Skin of body (tissue), 2 donors: ENCODE results near the gene JARID2. TPM values are rescaled to one million over a fixed set of nuclear protein-coding genes. Genes with fewer than 3 reads are reported as not detected.
"Not testable (repeated sequence)": the region's sequence is repeated elsewhere in the genome, so short reads cannot be mapped to it uniquely, and the experiment has no call there.

ENCODE experiments used
- DNase-seq: peaks from one replicate; lab custom pipeline; 2025; lab: John Stamatoyannopoulos, UW
- total RNA-seq: library from RNA; depleted of rRNA; stranded (reverse); fragments of >200 nt; gene quantifications from one replicate; pipeline ENCODE4 v1.2.3, GENCODE V29; 2014

JARID2 gene
- total RNA-seq, 1 donor from 2014 or later: 17.5 TPM

DNA sequence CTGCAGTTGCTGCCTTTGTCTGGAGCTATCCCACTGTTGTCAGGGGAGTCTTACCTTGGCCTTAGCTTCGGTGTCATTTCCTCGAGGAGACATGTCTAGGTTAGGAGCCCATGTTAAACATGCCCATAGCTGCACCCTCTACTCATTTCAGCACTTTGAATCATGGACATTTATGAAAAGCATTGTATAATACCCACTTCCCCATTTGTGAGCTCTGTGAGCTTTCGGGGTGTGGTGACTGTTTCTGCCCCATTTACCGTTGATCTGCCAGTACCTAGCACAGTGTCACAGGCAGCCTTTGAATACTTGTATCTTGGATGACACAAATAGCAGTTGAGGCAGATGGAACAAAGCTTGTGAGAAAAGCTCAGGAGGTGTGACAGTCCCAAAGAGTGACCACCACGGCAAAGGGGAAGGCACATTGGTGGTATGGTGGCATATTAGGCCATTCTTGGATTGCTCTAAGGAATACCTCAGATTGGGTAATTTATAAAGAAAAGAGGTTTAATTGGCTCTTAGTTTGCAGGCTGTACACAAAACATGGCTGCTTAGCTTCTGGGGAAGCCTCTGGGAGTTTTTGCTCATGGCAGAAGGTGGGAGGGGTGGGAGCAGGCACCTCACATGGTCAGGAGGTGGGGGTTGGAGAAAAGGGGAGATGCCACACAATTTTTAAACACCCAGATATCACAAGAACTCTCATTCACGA lies 42.0 kb downstream of the JARID2 start:
- no peak for DNase-seq

- DNase-seq: no peak
These were observed 43.0 kb downstream of the JARID2 start for GRCh38 chr6:15288856-15289255.

GRCh38 chr6:15289456-15289855 lies 43.6 kb downstream of the JARID2 start:
- DNase-seq: not testable (repeated sequence)

- no peak for DNase-seq
These were observed 44.3 kb downstream of the JARID2 start for GRCh38 chr6:15290067-15290680.

DNA sequence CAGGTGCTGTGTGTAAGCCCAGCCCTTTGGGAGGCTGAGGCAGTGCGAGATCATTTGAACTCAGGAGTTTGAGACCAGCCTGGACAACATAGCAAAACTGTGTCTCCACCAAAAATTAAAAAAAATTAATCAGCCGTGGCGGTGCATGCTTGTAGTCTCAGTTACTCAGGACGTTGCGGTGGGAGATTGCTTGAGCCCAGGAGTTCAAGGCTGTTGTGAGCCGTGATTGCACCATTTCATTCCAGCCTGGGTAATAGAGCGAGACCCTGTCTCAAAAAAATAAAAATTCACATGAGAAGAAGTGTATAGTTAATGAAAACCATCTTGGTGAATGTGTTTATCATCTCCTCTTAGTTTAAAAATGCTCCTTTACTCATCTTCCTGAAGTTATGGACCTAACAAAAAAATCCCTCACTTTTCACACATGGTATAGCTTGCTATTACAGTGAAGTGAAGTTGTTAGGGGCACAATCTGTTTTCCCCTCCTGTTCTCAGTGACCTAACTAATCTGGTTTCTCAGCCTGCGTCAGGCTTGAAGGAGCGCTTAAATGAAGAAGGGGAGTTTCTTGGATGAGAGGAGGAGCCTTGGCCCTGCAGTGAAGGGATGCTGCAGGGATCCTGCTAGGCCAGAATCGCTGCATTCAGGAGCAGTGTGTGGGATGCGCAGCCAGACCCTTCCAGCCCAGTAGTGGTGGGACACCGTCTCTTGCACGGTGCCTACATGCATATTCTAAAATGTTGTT lies 45.3 kb downstream of the JARID2 start:
- no peak for DNase-seq

GRCh38 chr6:15292721-15293302 lies 46.9 kb downstream of the JARID2 start:
- DNase-seq: no peak

- DNase-seq: no peak
These were observed 47.8 kb downstream of the JARID2 start for GRCh38 chr6:15293674-15294073.

DNA sequence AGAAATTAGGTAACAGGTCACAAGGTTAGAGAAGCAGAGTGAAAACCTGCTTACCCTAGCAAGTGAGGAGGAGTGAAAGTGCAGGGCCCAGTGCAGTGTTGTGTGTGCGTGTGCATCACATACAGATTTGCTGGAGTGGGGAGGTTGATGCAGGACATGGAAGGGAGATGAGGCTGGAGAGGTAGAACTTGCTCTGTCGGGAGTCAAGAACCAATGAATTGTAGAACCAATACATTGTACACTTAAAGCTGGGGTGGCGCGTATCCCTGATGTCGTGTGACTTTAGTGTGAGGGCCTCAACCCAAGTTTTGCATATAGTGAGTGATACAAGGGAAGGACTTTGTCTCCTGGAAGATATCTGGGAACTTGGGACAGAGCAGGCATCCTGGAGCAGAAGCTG lies 48.6 kb downstream of the JARID2 start:
- no peak for DNase-seq

GRCh38 chr6:15296249-15296648 lies 50.4 kb downstream of the JARID2 start:
- DNase-seq: no peak

DNA sequence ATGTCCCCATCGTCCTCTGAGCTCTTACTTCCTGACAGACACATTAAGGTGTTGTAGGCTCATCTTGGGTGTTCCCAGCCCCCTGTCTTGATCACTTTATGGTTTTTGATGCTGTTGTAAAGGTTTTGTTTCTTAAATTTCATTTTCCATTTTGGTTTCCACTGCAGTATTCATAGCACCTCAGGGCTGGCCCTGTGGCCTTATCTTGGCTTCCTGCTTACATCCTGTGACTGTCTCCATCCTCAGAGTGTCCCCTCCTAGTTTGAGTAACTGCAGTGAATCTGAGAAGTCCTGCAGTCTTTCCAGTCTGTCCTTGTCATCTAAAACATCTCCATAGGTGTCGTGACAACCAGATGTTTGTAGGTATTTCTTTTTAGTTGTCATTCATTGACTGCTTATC lies 50.9 kb downstream of the JARID2 start:
- no peak for DNase-seq

- DNase-seq: not testable (repeated sequence)
These were observed 51.3 kb downstream of the JARID2 start for GRCh38 chr6:15297167-15297566.

GRCh38 chr6:15297895-15298590 lies 52.2 kb downstream of the JARID2 start:
- no peak for DNase-seq

DNA sequence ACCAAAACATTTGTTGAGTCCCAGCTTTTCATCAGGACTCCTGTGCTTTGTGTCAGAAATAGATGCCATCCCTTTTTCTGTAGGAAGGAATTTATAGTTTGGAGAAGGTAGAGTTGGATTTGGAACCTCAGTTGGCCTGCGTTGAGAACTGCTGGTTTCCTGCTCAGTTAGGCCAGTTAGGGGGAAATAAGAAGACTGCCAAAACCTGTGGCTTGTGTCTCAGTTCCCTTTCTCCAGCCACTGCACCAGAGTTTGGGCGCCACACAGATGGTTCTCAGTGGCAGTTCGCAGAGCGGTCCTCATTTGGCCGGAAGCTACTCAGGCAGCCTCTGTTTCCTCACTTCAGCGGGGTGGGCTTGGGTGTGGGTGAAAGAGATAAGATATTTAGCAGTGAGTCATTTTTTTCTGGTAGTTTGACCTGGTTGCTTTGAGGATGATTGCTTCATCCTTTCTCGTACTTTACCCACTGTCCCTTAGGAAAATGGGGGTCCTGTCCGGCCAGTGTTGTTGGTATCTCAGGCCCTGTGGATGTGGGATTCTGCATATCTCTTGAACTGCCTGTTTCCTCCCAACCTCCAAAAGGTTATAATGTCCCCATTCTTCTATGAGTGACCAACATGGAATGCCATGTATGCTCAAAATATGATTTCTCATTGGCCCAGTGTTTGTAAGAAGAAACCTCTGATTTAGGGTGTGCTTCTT lies 53.7 kb downstream of the JARID2 start:
- no peak for DNase-seq

DNA sequence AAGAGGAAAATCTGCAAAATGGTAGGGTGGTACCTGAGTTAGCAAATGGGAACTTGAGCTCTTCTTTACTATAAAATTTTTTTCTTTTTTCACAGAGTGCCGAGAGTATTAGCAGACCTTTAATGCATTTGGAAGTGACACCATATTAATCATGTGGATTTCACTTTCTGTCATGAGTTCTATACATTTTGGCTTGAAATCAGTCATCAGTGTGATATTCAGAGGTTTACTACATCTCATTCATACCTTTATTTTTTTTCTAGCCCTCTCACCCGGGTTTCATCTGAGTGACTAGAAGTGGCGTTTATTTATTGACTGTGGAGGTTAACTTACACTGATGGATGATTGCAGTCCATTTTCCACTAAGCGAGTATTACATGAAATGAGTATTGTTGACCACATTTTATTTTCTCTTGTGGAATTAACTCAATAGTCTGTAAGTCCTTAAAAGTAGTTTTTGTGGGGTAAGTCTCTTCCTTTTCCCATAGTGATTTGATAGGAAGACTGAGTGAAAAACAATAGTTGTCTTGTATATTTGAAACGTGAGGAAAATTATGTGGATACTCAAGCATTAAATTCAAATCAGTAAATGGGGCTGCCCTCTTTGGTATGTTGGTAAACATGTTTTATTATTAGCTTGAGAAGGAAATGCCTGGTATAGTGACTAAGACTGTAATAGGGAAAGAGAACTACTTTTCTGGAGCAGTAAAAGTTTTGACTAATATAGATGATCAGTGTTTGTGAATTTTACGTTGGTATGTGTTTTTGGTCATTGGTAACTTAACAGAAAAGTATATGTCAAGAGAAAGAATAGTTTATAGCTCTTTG lies 55.5 kb downstream of the JARID2 start:
- DNase-seq: no peak

GRCh38 chr6:15303162-15303919 lies 57.5 kb downstream of the JARID2 start:
- DNase-seq: no peak

DNA sequence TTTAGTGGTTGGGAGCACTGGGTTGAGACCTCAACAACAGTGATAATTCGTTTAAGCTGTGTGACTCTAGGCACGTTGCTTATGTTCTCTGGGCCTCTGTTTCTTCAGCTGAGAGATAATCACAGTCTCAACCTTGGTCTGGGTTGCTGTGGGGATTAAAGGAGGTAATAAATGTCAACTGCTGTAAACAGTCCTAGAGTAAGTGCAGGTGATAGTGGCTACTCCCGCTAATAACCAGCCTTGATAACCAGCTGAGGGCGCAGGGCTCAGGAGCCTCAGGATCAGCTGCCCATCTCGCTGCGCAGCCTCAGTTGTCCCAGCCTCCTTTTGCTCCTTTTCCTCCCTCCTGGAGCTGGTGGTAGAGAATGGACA lies 58.0 kb downstream of the JARID2 start:
- DNase-seq: no peak

DNA sequence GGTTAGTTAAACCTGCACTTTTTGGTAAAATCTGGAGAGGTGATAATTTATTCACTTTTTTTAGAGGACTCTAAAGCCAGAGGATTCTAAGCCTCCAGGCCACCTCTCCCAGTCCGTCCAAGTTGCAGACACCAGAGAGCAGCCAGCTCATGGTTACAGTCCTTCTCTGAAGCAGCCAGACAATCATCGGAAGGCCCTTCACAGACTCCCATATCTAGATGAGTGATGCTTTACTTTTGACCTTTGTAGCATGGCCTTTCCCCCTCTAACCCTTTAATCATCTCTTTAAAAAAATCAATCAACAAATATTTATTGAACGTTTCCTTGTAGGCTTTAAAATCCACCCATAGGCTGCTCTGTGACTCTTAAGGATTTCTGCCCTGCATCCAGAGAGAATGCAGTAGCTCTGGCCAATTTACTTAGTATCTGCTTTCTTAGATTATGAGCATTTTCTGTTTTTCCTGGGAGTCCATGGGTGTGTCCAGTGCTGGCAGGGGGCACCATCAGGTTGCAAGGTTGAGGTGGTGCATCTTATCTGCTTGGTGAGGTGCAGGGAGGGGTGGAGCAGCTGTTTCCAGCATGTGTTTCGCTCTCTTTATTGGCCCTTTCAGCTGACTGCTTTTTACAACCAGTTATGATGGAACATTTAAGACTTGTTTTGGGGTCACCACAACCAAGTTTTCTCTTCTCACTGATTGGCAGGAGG lies 58.6 kb downstream of the JARID2 start:
- no peak for DNase-seq

- no peak for DNase-seq
These were observed 59.6 kb downstream of the JARID2 start for GRCh38 chr6:15305496-15305895.

GRCh38 chr6:15305909-15306308 lies 60.0 kb downstream of the JARID2 start:
- DNase-seq: no peak
